Endothelial cell (in vitro differentiated cells): ENCODE data around the gene TNK2. TPM values are rescaled to one million over a fixed set of nuclear protein-coding genes. Genes with fewer than 3 reads are reported as not detected.

Experiments used
- DNase-seq: peaks from one replicate; pipeline ENCODE4 v3.0.0; 2021; ENCODE audit warnings: low spot score
- H3K27ac Mint-ChIP-seq: one replicate; pipeline ENCODE4 v1.8.0; 2021; ENCODE audit warnings: mixed read lengths, inconsistent platforms; ENCODE audit not compliant: unreplicated experiment
- H3K27me3 Mint-ChIP-seq: one replicate; pipeline ENCODE4 v1.8.0; 2021; ENCODE audit warnings: mild to moderate bottlenecking, moderate library complexity, mixed read lengths, inconsistent platforms; ENCODE audit not compliant: unreplicated experiment
- H3K36me3 Mint-ChIP-seq: one replicate; pipeline ENCODE4 v1.8.0; 2021; ENCODE audit warnings: mild to moderate bottlenecking, low read depth, mixed read lengths, inconsistent platforms; ENCODE audit not compliant: unreplicated experiment
- H3K4me1 Mint-ChIP-seq: one replicate; pipeline ENCODE4 v1.8.0; 2021; ENCODE audit warnings: mild to moderate bottlenecking, mixed read lengths, inconsistent platforms; ENCODE audit not compliant: unreplicated experiment
- H3K4me3 Mint-ChIP-seq: one replicate; pipeline ENCODE4 v1.8.0; 2021; ENCODE audit warnings: mild to moderate bottlenecking, mixed read lengths, inconsistent platforms; ENCODE audit not compliant: unreplicated experiment
- H3K9me3 Mint-ChIP-seq: one replicate; pipeline ENCODE4 v1.8.0; 2021; ENCODE audit warnings: mixed read lengths, inconsistent platforms; ENCODE audit not compliant: unreplicated experiment
- CTCF ChIP-seq: fragments of 200-600 bp; sonication (generic); IDR thresholded peaks from one replicate; pipeline ENCODE4 v1.5.0; 2021; ENCODE audit warnings: antibody characterized with exemption; ENCODE audit not compliant: unreplicated experiment
- total RNA-seq: library from RNA; stranded (reverse); fragmentation: NEBNext Ultra II Directional; extraction: Animal tissue kit (Norgen Biotek cat#: 25700); gene quantifications from one replicate; pipeline ENCODE4 v1.2.1, GENCODE V29; 2021; ENCODE audit not compliant: unreplicated experiment

Gene TNK2
- total RNA-seq, 1 donor from 2014 or later, result 135 TPM

GRCh38 chr3:195888981-195889869 is 19.1 kb downstream of the TNK2 start:
- TF ChIP-seq CTCF, result no peak
- Mint-ChIP-seq H3K36me3 (peaks cover 14% of the 10 kb centered on the region), H3K4me1 (peaks cover 52% of the 10 kb centered on the region), H3K4me3 (no peak overlapping the region), H3K27me3 (peaks cover 16% of the 10 kb centered on the region), H3K9me3 (no peaks in the 10 kb centered on the region), H3K27ac (peak overlapping the region; percentile 89)
- DNase-seq, result no peak

- Mint-ChIP-seq H3K4me3 (no peak overlapping the region), H3K36me3 (peaks cover 20% of the 10 kb centered on the region), H3K27ac (peak overlapping the region; percentile 50), H3K27me3 (peaks cover 16% of the 10 kb centered on the region), H3K9me3 (no peaks in the 10 kb centered on the region), H3K4me1 (peaks cover 47% of the 10 kb centered on the region)
- TF ChIP-seq CTCF, result no peak
- no peak for DNase-seq
Measured at GRCh38 chr3:195888311-195888761, 20.0 kb downstream of the TNK2 start.

- H3K9me3 Mint-ChIP-seq, result no peaks in the 10 kb centered on the region
- peaks cover 22% of the 10 kb centered on the region for H3K36me3 Mint-ChIP-seq
- no peak for DNase-seq
- peak overlapping the region; percentile 50 for H3K27ac Mint-ChIP-seq
- H3K4me3 Mint-ChIP-seq, result peak overlapping the region; percentile 14
- H3K27me3 Mint-ChIP-seq, result peaks cover 16% of the 10 kb centered on the region
- TF ChIP-seq CTCF, result no peak
- H3K4me1 Mint-ChIP-seq, result peaks cover 45% of the 10 kb centered on the region
Measured at GRCh38 chr3:195887670-195888069, 20.7 kb downstream of the TNK2 start.

- Mint-ChIP-seq H3K27ac (peak overlapping the region; percentile 100), H3K4me1 (peaks cover 48% of the 10 kb centered on the region), H3K4me3 (peak overlapping the region; percentile 62), H3K9me3 (no peaks in the 10 kb centered on the region), H3K36me3 (peaks cover 22% of the 10 kb centered on the region), H3K27me3 (peaks cover 19% of the 10 kb centered on the region)
- peak; percentile 66 for DNase-seq
- no peak for TF ChIP-seq CTCF
Measured at GRCh38 chr3:195886181-195887141, 21.9 kb downstream of the TNK2 start.
